Kidney (tissue), 14 donors: ENCODE data around the gene RSU1. TPM values are rescaled to one million over a fixed set of nuclear protein-coding genes. Genes with fewer than 3 reads are reported as not detected.

ENCODE experiments used
- DNase-seq, 5 donors: peaks; one replicate each; pipeline ENCODE4 v3.0.0-alpha.2; 2013 to 2020
- FAIRE-seq: peaks from 2 replicates; lab custom pipeline; 2012; peaks lifted over from hg19 to GRCh38; lab: Jason Lieb, UNC
- H3K27ac ChIP-seq, 2 donors: one replicate each; pipeline ENCODE4 v1.7.0; 2013; ENCODE audit warnings: low read depth in 2 of 2, low read length in 2 of 2, inconsistent platforms in 1 of 2
- H3K27me3 ChIP-seq: one replicate; pipeline ENCODE4 v1.7.1; 2013; ENCODE audit warnings: low read length, inconsistent platforms; ENCODE audit not compliant: control insufficient read depth, insufficient read depth
- H3K36me3 ChIP-seq, 3 donors: one replicate each; pipeline versions ENCODE4 v1.7.0 to v1.7.1; 2013; ENCODE audit warnings: low read length in 3 of 3, control low read depth in 1 of 3, inconsistent platforms in 1 of 3; ENCODE audit not compliant: insufficient read depth in 3 of 3, control insufficient read depth in 2 of 3
- H3K4me1 ChIP-seq, 3 donors: one replicate each; pipeline versions ENCODE4 v1.7.0 to v1.7.1; 2013; ENCODE audit warnings: low read length in 3 of 3, inconsistent platforms in 1 of 3, low read depth in 1 of 3; ENCODE audit not compliant: control insufficient read depth in 2 of 3, insufficient read depth in 2 of 3
- H3K4me3 ChIP-seq, 3 donors: one replicate each; pipeline versions ENCODE4 v1.7.0 to v1.8.1; 2013; ENCODE audit warnings: low read length in 3 of 3, control low read depth in 1 of 3, inconsistent platforms in 1 of 3
- H3K9ac ChIP-seq, 3 donors: one replicate each; pipeline versions ENCODE4 v1.7.0 to v1.7.1; 2013; ENCODE audit warnings: low read length in 3 of 3, control low read depth in 1 of 3, inconsistent platforms in 1 of 3
- H3K9me3 ChIP-seq, 3 donors: one replicate each; pipeline versions ENCODE4 v1.7.0 to v1.7.1; 2013; ENCODE audit warnings: low read length in 3 of 3, control low read depth in 1 of 3, inconsistent platforms in 1 of 3; ENCODE audit not compliant: control insufficient read depth in 2 of 3, insufficient read depth in 1 of 3
- CTCF ChIP-seq: IDR thresholded peaks from 3 replicates; pipeline ENCODE4 v1.5.1; 2012; ENCODE audit warnings: mild to moderate bottlenecking, moderate library complexity, borderline replicate concordance; ENCODE audit not compliant: insufficient read depth; ENCODE audit errors: extremely low read depth
- intact Hi-C: fragments of 100-400 bp; cut with DNase I; formaldehyde crosslinking; loops from one replicate; pipeline ENCODE4 v1.11.1; 2022
- polyA plus RNA-seq: library from polyadenylated mRNA; stranded (reverse); fragments of 350-450 nt; fragmentation: Illumina TruSeq; extraction: RNeasy Lipid Tissue Mini Kit (QIAGEN cat#74804); gene quantifications from one replicate; pipeline ENCODE4 v1.2.3, GENCODE V29; 2014; ENCODE audit warnings: low read depth, low replicate concordance; ENCODE audit not compliant: insufficient read depth
- total RNA-seq: library from RNA; stranded (reverse); fragmentation: NEBNext Ultra II Directional; extraction: Animal tissue kit (Norgen Biotek cat#: 25700); gene quantifications from one replicate; pipeline ENCODE4 v1.2.1, GENCODE V29; 2021
- donor health status: control.
- donor health status: control.
- donor health status: control.
- donor health status: control.
- donor health status: control.
- donor health status: DM: yes; HTN: yes; CAD: no.
- donor health status: Normal renal cell carcinoma (clear cell type).

RSU1 gene
- total and polyA plus RNA-seq, 2 donors from 2014 or later, result 44.6 to 72.4 TPM

GRCh38 chr10:16788778-16789177 lies 28.4 kb downstream of the RSU1 start:
- Histone ChIP-seq H3K27ac (no peak overlapping the region), H3K4me1 (peaks cover 0 to 2% (median 0%) of the 10 kb centered on the region in 3 donors), H3K36me3 (no peaks in the 10 kb centered on the region), H3K9me3 (no peaks in the 10 kb centered on the region), H3K9ac (no peak overlapping the region), H3K27me3 (no peaks in the 10 kb centered on the region), H3K4me3 (peak overlapping the region in 1 of 3 donors; percentile 26)
- FAIRE-seq (no peak), DNase-seq (peak in 1 of 5 donors; percentile 45)
- no peak for TF ChIP-seq CTCF
- intact Hi-C loops, result no loop called here

DNA sequence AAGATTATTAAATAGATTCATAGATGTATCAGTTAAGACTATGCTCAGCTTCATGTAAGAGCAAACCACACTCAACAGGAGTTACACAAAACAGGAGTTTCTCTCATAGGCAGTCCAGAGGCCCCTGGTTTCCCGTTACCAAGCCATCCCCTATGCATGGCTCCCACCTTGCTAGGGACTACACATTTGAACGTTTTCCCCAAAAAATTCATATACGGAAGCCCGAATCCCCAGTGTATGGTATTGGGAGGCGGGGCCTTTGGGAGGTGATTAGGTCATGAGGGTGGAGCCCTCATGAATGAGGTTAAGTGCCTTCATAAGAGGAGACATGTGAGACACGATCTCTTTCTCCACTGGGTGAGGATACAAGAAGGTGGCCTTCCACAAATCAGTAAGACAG lies 29.1 kb downstream of the RSU1 start:
- H3K9me3 ChIP-seq, result no peaks in the 10 kb centered on the region
- no peak for FAIRE-seq
- H3K9ac ChIP-seq, result no peak overlapping the region
- intact Hi-C loops, result no loop called here
- no peak overlapping the region for H3K4me3 ChIP-seq
- no peak overlapping the region for H3K27ac ChIP-seq
- peaks cover 0 to 2% (median 0%) of the 10 kb centered on the region in 3 donors for H3K4me1 ChIP-seq
- no peak for DNase-seq
- TF ChIP-seq CTCF, result no peak
- no peaks in the 10 kb centered on the region for H3K27me3 ChIP-seq
- no peaks in the 10 kb centered on the region for H3K36me3 ChIP-seq

GRCh38 chr10:16787361-16787791 lies 29.8 kb downstream of the RSU1 start:
- intact Hi-C loops, result no loop called here
- H3K27ac ChIP-seq, result no peak overlapping the region
- H3K27me3 ChIP-seq, result no peaks in the 10 kb centered on the region
- FAIRE-seq (no peak), DNase-seq (no peak)
- H3K9ac ChIP-seq, result no peak overlapping the region
- no peak overlapping the region for H3K4me3 ChIP-seq
- H3K36me3 ChIP-seq, result no peaks in the 10 kb centered on the region
- H3K4me1 ChIP-seq, result peaks cover 0 to 2% (median 0%) of the 10 kb centered on the region in 3 donors
- H3K9me3 ChIP-seq, result no peaks in the 10 kb centered on the region
- TF ChIP-seq CTCF, result no peak

GRCh38 chr10:16780338-16780880 lies 36.8 kb downstream of the RSU1 start:
- no peaks in the 10 kb centered on the region for H3K36me3 ChIP-seq
- H3K27ac ChIP-seq, result no peak overlapping the region
- H3K9me3 ChIP-seq, result no peaks in the 10 kb centered on the region
- intact Hi-C loops, result no loop called here
- peaks cover 0 to 2% (median 0%) of the 10 kb centered on the region in 3 donors for H3K4me1 ChIP-seq
- FAIRE-seq (no peak), DNase-seq (no peak)
- TF ChIP-seq CTCF, result no peak
- no peak overlapping the region for H3K4me3 ChIP-seq
- H3K9ac ChIP-seq, result no peak overlapping the region
- no peaks in the 10 kb centered on the region for H3K27me3 ChIP-seq
